ENCODE data around the gene EFCAB9.

- TF ChIP-seq POLR2A (IDR thresholded peaks at IDR 0.05) (no peak), POLR2AphosphoS5 (IDR thresholded peaks at IDR 0.05) (no peak), CTCF (IDR thresholded peaks at IDR 0.05) (no peak)
These were observed 17.7 kb downstream of the EFCAB9 start for GRCh38 chr5:172211676-172212075.
